Stimulated activated CD8-positive, alpha-beta memory T cell treated with anti-CD3 and anti-CD28 coated beads, Interleukin-15, amount 100 ng/mL, for 48 hours (primary cell): ENCODE measurements around the gene CD2.
A peak's percentile ranks its signal among the peaks of the same experiment; 100 is the strongest.

Source experiments
- DNase-seq, 2 donors: peaks; one replicate each; pipeline ENCODE4 v3.0.0-alpha.2; 2020; ENCODE audit warnings: low read depth in 2 of 2

CD2 gene

DNA sequence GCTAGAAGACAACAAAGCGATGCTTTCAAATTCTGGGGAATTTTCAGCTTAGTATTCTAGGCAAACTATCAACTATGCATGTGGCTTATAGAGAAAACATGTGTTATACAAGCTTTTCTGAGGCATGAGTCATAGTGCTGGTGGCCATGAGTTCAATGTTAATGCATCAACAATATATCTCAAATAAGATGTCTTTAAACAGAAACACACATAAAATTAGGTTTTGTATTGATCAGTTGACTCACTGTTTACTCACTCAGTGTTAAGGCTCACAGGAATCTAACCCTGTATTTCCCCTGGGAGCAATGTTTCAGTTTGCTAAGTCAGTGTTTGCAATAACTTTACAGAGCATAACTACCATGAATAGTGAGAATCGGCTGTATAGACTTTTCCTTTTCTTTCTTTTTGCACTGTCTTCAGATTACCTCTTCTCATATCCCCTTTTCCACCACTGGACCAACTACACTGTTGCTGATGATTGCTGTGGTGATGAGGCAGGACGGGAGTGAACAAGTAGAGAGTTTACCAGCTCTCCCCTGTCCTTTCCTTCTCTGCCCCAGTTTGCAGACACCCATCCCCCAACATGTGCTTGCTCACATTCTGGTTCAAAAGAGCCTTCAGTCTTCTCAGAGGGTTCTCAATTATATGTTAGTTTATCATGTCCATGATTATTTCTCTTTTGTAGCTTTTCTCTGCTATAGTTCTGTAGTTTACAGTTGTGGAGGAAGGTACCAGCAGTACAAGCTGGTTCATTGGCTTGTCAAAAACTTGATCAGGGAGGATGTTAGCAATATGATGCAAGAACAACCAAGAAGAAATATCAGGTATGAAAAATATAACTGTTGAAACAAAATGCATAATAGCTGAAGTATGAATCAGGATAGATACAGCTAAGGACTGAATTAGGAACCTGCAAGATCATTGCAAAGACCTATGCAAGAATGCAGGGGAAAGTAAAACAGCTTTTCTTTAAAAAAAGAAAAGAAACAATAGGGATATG lies 23.9 kb downstream of the CD2 start:
- no peak for DNase-seq

DNA sequence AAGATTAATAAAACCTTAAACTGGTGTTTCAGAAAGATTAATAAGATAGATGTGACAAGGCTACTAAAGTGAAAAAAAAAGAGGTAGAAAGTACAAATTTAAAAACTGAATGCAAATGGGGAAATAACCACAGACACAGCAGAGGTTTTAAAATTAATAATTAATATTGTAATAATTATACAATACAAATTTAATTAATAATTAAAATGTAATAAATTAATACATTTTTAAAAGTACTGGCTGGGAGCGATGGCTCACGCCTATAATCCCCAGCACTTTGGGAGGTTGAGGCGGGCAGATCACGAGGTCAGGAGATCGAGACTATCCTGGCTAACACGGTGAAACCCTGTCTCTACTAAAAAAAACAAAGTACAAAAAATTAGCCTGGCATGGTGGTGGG lies 26.8 kb downstream of the CD2 start:
- DNase-seq: no peak

DNA sequence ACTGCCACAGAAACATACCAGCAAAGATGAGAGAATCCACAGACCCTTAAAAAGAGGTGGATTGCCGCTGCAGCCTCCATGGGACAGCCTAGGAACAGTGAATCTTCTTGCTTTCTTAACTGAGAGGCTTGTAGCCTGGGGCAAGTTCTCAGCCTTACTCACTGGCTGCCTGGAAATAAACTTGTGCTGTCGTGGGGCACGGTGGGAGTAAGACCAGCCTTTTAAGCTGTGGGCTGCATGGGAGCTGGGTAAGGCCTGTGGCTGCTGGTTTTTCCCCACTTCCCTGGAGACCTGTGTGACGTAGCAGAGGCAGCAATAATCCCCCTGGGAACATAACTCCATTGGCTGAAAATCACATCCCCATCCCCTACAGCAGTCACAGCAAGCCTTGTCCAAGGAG lies 30.8 kb downstream of the CD2 start:
- no peak for DNase-seq

DNA sequence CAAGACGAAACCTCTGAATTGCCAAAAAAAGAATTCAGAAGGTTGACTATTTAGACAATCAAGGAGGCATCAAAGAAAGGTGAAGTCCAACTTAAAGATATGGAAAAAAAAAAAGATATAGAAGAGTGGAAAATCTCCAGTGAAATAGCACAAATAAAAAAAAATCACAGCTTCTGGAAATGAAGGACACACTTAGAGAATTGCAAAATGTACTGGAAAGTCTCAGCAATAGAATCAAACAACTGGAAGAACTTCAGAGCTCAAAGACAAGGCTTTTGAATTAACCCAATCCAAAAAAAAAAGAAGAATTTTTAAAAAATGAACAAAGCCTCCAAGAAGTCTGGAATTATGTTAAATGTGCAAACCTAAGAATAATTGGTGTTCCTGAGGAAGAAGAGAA lies 31.8 kb downstream of the CD2 start:
- no peak for DNase-seq

DNA sequence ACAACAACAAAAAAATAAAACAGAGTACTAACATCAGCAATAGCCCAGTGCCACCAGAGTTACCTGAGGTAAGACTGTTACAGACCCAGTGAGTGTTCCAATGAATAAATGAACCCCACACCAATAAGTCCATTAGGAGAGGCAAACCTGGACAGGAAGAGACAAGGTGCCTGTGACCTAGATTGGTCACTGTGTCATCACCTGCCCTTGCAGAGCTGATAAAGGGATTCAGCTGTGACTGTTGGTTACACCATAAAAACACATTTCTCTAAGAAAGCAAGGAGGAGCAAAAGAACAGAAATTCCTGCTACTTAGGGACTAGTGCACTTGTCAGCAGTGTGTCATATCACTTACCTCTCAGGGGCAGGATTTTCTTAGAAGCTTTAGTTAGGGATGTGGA lies 37.5 kb downstream of the CD2 start:
- DNase-seq: no peak

DNA sequence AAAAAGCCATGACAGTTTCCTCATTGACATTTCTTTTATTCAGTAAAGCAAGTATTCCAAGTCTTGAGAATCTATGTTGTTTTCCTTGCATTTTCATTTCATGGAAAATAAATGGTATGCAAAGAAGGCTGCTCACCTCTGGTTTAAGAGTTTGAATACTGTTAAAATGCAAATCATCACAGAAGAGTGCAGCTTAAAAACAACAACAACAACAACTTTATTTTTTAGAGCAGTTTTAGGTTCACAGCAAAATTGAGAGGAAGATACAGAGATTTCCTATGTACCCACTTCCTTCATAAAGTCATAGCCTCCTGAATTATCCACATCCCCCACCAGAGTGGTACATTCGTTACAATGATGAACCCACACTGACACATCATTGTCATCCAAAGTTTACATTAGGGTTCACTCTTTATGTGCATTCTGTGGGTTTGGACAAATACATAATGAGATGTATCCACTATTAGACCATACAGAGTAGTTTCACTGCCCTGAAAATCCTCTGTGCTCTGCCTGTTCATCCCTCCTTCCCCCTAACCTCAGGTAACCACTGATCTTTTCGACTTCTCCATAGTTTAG lies 39.2 kb downstream of the CD2 start:
- no peak for DNase-seq

DNA sequence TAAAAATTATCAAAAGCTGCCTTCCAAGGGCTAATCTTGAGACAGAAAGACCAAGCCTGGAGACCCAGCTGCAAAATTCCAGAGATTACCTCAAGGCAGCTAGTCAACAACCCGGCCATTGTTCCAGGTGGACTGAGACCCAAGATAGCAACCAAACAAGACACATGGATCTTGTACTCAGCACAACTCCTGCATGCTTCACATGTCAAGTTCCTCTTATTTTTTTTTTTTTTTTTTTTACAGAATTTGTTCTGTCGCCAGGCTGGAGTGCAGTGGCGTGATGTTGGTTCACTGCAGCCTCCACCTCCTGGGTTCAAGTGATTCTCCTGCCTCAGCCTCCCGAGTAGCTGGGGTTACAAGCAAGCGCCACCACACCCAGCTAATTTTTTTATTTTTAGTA lies 40.1 kb downstream of the CD2 start:
- DNase-seq: no peak

DNA sequence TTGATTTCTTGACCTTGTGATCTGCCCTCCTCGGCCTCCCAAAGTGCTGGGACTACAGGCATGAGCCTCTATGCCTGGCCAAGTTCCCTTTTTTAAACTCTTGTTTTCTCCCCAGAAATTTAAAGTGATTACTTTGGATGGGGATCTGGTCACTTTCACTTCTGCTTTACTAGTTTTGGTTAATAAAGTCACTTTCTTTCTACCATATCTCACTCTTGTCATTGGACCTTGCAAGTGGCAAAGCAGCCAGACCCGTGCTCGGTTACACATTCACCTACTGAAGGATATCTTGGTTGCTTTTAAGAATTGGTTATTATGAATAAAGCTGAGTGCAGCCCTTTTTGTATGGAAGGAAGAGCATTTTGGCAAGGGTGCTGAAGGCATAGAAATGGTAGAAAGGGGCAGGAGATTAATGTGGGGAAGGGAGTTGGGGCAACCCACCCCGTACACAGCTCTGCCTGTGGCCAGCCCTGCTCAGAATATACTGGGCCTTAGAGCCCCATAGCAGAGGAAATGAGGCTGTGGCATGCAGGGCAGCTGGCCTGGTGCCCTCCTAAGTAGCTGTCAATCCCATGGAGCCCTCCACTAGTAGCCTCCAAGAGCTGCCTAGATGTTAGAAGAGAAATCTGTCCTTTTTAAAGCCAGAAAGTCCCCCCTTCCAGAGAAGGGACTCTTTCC lies 40.7 kb downstream of the CD2 start:
- no peak for DNase-seq

DNA sequence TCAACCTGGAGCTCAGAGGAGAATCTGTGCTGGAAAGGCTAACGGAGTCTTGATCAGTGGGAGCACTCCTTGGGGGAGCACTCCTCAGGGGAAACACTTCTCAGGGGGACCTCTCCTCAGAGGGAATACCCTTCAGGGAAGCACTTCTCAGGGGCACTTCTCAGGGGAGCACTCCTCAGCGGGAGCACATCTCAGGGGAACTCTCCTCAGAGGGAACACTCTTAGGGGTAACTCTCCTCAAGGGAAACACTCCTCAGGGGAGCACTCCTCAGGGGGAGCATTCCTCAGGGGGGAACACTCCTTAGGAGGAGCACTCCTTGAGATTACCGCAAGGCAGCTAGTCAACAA lies 41.2 kb downstream of the CD2 start:
- DNase-seq: no peak

DNA sequence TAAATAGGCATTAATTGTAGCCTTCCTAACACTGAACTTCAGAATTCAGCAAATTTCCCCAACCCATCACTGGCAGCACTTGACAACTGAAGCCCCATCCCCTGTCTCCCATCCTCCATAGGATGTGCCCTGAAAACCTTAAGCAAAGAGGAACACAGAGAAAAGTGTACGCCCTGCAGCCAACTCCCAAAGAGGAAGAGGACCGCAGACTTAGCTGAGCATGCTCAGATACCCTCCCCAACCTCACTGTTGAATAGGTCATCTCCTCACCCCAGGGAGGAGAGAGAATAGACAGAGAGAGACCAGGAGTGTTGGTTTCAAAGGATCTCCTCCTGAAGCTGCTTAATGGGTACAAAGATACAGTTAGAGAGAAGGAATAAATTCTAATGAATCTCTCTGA lies 50.5 kb downstream of the CD2 start:
- no peak for DNase-seq

DNA sequence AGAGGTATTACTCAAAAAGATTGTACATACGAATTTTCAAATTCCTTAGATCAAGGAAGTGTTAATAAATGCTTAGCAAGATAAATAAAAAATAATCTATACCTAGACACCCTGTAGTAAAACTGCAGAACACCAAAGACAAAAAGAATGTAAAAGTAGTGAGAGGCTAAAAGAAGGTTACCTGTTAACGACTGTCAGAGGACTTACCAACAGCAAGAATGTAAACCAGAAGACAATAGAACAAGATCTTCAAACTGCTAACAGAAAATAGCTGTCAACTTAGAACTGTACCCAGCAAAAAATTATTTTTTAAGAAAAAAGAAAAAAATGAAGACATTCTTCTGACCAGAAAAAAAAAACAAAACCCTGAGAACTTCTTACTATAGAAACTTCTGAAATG lies 51.2 kb downstream of the CD2 start:
- no peak for DNase-seq

DNA sequence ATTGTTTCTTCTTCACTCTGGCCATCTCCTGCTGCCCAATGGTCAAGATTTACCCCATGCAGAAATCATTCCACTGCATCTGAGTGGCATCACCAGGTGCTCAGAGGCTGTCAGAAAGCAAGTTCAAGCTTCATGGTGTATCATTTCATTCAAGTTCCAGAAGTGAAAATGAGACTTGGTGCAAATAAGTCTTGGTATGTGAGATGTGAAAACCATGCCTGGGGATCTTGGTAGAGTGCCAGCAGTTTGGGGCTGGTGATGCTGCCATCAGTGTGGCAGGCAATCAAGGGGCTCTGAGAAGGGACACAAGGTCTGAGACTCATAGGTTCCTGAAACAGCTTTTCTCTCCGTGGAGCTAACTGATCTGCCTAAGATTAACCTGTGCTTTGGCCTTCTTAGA lies 52.0 kb downstream of the CD2 start:
- peak; percentile 70 to 80 for DNase-seq

DNA sequence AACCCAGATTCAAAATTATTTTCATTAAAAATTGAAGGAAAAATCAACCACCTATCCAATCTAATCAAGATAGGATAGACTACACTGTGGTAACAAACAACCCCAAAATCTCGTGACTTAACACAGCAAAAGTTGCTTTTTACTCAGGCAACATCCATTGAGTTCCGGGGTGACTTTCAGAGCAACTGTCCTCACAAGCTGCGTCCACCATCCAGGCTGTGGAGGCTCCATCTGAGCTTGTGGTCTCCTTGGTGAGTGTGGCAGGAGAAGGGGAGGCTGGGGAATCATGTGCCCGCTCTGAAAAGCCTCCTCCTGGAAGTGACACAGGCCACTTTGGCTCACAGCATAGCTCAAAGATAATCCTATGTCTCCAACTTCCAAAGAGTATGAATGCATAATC lies 52.4 kb downstream of the CD2 start:
- no peak for DNase-seq

DNA sequence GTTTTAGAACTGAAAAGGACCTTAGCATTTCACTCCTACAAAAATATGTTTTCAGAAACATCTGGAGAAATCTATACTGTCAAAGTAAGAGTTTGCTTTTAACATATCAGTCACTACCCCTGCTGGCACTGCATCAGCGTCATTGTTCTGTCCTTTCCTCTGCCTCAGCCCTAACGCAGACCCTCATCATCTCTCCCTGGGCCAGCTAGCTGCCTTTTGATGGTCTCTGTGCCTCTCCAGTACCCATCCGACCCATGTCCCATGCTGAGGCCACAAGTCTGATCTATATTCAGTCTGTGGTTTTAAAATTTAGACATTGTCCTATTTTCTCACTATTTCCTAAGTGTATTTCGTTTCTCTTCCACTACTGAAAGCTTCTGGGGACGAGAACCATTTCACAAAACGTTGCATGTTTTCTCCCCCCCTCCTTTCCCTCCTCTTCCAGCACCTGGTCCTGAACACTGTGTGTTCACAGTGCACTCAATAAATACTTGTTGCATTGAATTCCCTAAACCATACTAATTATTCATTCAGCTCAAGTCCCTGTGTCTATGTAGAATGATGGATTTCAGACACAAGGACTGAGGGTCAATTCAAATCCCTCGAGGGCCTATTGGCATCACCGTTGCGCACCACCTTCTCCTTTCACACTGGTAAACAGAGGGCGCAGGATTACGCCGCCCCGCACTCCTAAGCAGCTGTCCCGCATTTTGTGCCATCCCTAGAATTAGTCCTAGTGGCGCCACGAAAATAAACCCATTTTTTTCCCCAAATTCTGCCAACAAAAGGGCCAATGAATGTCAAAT lies 53.4 kb downstream of the CD2 start:
- no peak for DNase-seq

DNA sequence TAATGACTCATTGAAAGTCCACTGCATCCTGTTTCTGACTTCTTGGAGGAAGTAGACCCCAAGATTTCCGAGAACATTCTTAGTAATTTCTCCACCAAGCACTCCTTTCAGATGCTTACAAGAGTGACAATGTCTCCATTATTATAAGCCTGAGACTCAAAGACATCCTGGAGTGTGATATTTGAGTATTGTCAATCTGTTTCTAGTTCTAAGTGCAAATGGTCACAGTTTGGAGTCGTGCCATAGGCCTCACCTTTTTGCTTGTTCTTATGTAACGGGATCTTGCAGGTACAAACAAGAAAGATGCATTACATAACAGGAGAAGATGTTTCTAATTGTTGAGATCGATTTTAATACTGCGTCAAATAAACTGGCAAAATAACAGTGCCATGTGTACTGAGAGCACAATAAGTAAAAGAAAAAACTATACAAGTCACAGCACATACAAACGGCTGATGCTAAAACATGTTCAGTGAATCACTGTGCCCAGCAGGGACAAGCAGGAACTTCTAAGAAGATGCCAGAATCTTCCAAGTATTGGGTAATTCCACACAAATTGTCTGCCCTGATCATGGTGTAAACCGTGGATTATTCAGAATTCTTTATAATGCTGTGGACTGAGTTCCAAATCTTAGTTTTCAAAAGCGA lies 54.1 kb downstream of the CD2 start:
- no peak for DNase-seq

DNA sequence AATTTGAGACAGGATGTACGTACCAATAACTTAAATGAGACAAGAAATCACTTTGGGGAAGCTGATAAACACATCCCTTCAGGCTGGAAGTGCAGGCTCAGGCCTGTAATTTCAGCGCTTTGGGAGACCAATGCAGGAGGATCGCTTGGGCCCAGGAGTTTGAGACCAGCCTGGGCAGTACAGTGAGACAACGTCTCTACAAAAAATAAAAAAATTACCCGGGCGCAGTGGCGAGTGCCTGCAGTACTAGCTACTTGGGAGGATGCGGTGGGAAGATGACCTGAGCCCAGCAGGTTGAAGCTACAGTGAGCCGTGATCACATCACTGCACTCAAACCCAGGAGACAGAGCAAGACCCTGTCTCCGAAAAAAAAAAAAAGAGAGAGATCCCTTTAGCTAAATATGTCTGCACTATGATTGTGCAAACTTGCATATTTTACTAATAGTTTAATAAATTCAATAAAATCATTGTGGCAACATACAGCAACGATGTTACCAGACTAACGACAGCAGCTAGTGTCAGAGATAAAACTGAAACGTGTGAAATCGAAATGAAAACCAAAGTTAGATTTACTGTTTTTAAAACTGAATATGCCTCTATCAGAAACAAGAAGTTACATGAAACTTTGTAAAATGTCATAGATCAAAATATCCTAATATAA lies 54.7 kb downstream of the CD2 start:
- no peak for DNase-seq

DNA sequence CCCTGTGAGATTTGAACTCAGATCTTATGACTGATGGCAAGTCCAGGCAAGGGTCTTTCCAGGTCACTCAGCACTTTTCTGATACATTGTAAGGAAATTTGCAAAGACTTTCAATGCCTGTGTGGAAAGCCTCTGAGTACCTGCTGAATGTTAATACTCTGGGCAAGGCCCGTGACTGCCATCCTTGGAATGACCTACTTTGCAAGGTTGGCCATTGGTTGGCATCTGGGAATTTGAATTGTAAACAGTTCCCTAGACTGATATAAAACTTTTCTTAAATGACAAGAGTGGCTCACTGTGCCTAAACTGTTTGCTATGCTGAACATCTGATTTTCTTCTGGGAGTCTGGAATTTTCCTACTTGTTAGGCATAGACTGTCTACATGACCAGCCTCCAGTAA lies 57.1 kb downstream of the CD2 start:
- DNase-seq: no peak

DNA sequence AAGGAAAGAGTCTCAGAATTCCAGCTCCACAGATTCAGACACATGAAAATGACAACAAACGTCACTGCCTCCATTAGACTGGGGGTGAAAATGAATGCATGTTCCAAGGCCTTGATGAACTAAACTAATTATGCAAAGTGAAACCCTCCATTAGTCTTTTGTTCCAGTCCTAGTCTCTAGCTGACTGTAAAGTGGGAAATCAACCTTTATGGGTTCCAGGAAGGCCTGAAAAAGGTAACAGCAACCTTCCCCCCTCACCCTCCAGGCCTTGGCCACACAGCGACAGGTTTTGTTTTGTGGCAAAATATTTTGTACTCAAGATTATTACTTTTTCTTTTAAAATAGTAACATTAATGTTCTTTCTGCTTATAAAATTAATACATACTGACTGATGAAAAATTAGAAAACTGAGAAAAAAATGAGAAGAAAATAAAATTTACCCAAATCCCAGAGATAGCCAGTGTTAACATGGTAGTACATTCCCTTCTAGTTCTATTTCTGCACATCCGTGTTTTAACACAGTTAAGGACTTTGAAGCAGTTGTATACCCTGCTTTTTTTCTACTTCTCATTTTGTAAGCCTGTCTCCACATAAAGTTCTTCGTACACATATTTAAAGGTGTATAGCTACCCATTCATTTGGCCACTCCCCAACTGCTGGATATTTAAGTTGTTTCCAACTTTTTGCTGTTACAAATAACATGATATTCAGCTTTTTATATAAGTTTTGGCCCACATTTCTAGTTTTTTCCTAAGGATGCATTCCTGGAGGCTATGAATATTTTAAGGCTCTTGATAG lies 60.9 kb downstream of the CD2 start:
- DNase-seq: no peak

DNA sequence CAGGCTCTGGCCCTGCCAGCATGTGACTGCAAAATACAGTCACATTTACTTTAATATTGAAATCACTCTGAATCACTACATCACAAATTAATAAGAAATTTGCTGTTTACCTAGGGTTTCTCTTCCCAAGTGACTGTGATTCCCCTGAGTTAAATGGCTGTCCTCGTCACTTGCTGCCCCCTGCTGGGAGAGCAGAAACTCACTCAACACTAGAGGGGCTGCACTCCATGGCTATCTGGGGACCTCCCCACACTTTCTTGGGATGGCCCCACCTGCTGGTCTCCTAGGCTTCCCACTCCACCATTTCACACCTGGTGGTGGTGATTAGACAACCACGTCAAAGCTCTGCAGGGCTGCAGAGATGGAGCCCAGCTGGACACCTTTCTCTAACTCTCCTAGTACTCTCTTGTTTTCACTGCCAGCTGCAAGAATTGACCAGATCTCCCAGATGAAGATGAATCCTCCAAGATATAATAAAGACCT lies 63.4 kb downstream of the CD2 start:
- peak; percentile 69 to 73 for DNase-seq
